CD4-positive, alpha-beta T cell treated with Interleukin-15 for 1 hour (primary cell): Measurements from ENCODE around the gene SIMC1.
A peak's percentile ranks its signal among the peaks of the same experiment; 100 is the strongest.

ENCODE experiments used
- DNase-seq: peaks from one replicate; pipeline ENCODE4 v3.0.0-alpha.2; 2020

Gene SIMC1

DNA sequence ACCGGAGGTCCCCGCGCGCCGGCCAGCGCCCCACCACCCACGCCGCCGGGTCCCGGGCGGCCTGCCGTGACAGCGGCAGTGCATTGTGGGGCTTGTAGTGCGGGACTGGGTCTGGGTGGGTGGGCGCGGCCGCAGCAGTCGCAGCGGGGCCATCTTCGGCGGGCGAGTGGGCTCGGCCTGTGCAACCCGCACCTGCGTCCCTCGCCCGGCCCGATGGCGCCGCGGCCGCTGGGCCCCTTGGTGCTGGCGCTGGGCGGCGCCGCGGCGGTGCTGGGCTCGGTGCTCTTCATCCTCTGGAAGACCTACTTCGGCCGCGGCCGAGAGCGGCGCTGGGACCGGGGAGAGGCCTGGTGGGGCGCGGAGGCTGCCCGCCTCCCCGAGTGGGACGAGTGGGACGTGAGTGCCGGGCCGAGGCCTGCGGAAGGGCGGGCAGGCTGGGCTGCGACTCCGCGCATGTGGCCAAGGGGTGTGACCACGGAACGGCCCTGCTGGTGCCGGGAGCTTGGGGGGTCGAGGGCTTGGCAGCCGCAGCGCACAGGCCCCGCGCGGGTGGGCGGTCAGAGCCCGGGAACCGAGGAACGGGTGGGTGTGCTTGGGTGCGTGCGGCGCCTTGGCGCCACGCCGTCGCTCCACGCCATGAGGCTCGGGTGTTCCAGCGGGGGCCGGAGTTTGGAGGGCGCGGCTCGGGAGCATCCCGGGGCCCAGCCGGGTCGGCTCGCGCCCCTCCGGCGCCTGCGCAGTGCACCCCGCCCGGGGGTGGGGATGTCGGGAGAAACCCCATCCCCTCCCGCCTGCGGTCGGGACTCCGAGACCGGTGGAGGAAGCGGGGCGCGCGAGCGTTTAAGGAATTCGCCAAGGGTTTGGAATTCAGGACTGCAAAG, 127.4 kb downstream of the SIMC1 start, which contains the start of gene ARL10:
Gene ARL10, plus strand, starts transcription at position 137 of the 881 bp plus-strand sequence. Its CDS starts 77 bp downstream, at position 214.
- DNase-seq = peak; percentile 44

DNA sequence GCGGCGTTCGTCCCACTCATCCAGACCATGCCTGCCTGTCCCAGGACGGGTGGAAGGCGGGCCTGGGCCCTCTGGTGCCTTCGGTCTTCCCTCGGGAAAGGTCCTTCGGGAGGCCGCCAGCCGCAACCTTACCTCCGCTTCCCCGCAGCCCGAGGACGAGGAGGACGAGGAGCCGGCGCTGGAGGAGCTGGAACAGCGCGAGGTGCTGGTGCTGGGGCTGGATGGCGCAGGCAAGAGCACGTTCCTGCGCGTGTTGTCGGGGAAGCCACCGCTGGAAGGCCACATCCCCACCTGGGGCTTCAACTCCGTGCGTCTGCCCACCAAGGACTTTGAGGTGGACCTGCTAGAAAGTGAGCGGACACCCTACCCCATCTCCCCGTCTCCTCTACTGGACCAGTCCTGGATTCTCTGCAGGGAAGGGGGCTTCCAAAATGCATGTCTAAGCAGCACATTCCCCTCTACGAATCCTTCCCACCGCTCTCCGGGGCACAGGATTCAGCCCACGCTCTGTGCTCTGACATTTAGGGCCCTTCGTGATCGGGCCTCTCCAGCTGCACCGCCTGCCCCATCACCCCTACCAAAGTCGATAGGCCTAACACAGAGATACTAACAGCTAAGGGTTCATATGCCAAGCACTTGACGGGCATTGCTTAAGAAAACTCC, 128.1 kb downstream of the SIMC1 start:
- no peak for DNase-seq

DNA sequence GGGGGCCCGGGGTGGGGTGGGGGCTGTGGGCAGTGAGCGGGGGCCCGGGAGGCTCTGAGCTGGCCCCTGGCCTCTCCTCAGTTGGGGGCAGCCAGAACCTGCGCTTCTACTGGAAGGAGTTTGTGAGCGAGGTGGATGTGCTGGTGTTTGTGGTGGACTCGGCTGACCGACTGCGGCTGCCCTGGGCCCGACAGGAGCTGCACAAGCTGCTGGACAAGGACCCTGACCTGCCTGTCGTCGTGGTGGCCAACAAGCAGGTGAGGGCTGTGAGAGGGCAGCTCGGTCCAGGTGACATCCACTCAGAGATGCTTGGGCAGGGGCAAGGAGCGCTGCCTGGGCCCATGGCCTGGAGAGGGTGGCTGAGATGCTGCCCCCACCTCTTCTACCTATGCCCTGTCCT, 130.5 kb downstream of the SIMC1 start:
- DNase-seq = no peak

DNA sequence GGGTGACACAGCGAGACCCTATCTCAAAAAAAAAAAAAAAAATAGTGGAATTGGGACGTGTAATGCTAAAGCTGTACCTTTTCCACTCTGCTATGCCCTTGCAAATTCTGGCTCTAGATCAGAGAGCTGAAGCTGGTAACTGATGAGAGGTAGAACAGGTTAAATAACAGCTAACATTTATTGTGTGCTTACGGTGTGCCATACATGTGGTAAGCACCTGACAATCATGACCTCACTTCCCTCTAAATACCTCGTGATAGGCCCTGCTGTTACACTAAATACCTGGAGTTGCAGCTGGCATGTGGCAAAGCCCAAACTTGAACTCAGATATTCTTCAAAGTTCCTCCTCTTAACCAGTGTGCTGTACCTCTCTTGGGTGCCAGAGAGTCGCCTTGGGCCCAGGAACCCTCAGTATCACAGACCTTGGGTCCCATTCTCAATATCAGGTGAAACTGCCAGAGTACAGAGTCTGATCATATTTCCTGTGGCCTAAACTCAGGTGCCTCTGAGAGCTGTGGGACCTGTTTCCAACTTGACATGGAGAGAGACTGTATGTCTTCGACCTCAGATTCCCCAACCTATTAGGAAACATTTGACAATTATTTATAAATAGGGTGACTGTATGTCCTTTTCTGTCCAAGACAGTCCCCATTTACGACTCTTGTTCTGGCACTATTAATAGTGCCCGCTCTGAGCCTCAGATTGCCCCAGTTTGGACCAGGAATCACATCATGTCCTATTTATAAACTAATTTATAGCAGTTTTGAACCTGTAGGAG, 131.9 kb downstream of the SIMC1 start:
- DNase-seq = no peak

DNA sequence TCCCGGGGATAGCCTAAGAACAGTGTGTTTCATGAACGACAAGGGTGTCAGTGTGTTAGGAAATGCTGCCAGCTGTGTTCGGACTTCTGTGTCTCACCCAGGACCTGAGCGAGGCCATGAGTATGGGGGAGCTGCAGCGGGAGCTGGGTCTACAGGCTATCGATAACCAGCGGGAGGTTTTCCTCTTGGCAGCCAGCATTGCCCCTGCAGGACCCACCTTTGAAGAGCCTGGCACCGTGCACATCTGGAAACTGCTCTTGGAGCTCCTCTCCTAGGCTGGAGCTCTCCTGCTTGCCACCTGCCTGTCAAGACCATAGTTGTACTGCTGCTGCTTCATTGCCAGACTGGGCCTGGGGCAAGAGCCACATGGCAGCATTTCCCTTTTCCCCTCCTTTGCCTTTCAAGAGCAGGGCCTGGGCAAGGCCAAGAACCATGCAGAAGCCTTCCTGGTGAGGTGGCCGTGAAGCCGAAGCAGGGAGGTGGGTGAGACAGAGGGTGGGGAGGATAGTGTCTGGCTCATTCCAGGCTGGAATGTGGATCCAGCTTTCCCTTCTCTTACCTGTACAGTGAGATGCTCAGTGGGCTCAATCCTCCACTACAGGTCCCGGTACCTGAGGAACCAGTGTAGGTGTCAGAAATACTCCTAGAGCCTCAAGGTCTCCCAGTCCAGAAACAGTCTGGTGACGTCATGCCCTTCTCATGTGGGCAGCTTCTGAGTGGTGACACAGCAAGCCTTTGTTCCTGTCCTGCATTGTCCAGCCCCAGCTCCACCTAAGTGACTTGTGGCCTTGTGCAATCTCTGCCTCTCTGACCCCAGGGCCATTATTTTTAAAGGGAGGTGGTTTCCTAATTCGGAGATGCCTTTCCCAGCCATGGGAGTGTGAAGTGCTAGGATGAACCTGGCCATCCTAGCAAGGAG, 133.7 kb downstream of the SIMC1 start:
- peak; percentile 38 for DNase-seq

DNA sequence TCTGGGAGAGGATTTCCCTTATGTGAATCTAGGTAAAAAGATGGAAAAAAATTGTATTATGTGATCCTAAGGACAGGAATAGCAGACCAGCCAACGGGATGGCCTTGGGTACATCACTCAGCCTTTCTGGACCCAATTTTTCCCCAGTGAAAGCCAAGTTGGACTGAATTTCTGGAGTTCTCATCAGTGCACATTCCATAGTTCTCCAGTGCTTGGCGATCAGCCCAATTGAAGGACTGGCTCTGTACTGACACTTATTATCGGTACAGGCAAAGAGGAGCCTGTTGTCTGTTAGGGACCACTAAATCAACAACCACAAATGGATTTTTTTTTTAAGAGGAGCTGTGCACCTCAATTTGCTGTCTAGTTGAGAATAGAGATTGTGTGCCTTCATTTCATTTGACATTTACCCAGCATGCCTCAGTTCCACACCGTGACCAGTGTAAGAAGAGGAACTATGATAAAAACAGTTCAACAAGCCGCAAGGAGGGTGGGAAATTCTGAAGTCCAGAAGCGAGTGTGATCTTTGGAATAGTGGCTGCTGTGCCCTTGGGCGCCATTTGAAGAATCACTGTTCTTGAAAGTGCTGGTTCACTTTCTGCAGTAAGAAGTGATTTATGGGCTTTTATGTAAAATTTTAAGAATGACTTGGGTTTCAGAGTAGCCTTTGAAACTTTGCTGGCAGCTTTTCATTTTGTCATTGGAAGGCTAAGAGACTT, 135.0 kb downstream of the SIMC1 start:
- DNase-seq = no peak

DNA sequence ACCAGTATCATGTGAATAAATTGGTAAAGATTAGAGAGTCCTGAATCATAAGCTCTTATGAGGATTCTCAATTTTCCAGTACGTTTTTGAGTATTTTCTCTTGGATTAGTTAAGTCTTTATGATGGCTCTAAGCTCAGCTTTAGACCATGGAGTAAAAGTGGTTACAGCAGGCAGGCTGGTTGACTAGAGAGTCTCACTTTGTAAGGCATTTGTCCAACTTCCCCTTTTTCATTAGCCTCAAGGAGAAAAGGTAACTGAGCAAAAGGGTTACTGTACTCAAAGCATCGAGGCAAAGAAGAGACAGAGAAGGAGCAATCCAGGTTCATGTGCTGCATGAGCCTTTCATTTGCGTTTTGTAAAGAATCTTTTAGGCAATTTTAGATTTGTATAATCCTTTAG, 141.7 kb downstream of the SIMC1 start:
- DNase-seq = no peak

DNA sequence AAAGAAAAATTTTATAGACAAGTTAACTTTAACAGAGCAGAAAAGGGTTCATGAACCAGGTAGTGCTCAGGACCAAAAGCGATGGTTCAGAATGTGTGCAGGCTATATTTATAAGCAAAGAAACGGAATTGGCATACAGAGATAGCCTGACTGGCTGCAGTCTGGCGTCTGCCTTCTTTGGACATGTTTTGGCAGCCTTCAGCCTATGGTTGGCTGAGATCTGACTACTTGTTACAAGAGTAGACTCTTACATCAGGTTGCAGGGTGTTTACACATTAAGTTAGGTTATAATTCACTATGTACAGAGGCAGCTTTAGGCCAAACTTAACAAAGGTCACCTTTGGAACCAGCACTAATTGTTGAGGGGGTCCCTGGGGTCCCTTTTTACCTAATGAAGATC, 143.2 kb downstream of the SIMC1 start:
- DNase-seq = no peak

DNA sequence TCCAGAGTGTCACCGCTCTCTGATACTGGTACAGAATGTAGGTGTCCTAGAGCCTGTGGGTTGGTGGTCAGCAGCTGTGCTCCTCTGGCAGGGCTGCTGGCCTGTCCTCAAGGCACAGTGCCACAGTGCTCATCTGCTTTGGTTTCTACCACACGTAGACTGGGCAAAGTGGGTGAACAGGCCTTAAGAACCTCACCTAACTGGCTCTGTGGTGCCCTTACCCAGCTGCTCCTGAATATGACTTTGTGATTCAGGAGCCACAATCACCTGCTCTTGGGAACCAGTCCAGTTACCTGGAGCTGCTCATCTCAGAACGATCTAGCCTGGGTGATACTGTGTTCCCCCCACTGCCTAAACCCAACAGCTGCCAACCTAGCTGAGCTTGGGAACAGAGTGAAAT, 143.8 kb downstream of the SIMC1 start:
- DNase-seq = no peak

DNA sequence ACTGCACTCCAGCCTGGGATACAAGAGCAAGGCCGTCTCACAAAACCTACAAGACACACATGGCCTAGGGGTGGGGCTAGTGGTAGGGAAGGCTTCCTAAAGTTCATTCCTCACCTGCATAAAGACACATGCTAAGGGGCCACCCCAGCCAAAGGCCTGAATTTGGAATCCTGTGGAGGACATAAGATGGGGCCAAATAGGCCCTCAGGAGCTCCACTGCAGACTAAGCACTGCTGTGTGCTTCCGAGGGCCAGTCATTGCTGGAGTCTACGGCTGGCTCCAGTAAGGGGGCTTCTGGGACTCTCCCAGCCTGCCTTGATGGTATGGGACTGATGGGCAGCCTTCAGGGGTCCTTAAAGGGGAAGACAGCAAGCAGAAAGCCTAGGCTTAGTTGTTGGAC, 144.5 kb downstream of the SIMC1 start:
- no peak for DNase-seq

DNA sequence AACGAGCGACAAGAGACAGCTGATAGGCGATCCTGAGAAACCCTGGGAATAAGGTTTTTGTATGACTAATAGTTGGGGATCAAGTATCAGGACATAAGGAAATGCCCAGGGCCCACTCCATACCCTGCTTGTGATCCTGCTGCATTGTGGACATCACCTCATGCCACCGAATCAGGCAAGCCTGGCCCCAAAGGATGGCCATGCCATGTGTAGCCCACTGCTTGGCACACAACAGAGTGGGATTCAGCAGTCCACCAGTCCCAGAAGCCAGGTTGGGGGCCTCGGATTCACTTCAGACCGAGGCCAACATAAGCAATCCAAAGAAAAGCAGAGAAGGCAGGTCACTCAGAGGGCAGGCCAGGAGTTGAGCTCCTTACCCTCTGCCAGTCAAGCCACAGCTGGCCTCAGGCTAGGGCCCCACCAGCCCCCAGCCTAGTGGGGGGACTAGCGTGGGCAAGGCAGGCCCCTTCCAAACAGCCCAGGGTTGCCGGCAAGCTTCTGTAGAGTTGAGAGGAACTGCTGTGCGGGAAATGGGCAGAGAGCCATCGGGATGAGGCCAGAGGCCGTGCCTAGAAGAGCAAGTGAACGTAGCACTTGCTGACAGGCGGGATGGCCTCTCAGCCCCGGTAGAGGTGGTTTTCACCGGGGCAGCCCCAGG, 145.2 kb downstream of the SIMC1 start:
- no peak for DNase-seq

DNA sequence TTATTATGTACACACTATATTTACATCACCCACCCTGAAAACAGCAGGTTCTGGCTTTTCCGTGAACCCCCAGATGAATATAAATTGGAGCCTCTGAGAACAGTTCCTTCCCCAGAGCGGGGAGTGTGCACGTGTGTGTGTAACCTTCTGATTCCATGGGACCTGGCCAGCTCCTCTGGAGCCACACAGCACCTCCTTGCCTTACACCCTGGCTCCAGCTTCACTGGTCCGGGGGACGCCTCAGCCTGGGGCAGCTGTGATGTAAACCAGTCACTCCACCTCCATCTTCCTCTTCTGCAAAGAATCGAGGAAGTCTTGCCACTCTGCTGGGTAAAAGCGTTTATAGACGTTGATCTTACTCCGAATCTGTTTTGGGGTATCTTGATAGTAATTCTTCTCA, 145.7 kb downstream of the SIMC1 start:
- DNase-seq = no peak

DNA sequence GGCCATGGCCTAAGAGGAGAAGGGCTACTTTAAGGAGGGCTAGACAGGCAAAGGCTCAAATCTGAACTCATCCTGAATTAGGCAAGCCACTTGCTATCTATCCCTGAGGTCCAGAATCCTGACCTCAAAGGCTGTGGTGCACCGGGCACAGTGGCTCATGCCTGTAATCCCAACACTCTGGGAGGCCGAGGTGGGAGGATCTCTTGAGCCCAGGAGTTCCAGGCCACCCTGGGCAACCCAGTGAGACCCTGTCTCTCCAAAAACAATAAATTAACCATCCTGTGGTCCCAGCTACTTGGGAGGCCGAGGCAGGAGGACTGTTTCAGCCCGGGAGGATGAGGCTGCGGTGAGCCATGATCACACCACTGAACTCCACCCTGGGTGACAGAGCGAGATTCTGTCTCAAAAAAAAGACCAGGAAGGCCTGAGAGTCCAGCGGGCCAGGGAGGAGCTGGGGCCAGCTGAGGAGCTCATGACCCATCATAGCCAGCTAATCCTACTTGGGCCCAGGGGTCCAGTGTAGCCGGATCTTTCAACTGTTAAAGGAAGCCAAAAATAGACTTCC, 146.2 kb downstream of the SIMC1 start:
- no peak for DNase-seq

DNA sequence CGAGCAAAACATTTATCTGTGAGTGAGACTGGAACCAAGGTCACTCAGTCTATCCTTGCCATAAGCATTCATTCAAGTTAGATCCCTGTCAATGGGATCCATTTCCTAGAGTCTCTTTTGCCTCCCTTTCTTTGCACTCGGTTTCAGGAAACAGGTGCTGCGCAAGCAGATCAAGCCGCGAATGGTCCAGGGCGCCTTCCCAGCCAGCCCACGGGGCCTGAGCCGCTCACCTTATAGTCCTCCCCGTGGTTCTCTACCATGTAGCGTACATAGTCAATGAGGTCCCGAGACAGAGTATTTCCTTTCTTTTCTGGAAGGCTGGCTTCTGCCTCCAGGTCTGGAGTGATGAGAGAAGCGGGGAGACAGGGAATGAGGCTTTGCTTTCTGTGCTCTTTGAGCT, 146.8 kb downstream of the SIMC1 start:
- no peak for DNase-seq

DNA sequence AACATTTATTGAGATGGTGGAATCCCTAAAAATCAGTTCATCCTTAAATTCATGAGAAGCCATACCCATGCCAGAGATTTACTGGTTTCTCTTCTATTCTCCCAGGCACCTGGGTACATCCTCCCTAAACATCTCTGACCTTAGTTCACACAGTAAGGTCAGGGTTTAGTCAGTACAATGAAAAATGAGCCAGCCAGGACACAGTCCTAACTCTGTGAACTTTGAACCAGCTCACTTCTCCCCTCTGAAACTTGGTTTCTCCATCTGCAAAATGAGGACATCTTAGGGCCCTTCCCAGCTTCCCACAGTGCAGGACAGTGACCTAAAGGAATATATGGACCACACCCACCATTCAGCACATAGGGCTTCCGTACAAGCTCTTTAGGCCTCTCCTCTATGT, 148.3 kb downstream of the SIMC1 start:
- DNase-seq = no peak

DNA sequence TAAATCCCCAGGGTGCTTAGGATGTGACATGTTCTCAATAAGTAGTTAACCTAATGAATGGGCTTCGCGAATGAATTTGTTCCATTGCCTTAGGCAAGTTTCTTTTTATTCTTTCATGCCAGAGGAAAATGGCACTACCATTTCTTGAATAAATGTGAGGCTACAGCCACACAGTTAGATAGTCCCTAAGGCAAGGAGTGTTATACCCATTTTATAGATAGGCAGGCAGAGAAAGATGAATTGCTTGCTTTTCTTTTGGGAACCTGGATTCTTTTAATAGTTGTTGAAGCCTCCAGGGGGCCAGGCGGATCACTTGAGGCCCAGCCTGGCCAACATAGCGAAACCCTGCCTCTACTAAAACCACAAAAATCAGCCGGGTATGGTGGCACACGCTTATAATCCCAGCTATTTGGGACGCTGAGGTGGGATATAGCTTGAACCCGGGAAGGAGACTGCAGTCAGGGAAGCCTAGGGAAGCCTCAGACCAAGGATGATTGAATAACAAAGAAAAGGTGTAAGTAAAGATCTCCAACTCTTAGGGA, 149.2 kb downstream of the SIMC1 start:
- DNase-seq = no peak

DNA sequence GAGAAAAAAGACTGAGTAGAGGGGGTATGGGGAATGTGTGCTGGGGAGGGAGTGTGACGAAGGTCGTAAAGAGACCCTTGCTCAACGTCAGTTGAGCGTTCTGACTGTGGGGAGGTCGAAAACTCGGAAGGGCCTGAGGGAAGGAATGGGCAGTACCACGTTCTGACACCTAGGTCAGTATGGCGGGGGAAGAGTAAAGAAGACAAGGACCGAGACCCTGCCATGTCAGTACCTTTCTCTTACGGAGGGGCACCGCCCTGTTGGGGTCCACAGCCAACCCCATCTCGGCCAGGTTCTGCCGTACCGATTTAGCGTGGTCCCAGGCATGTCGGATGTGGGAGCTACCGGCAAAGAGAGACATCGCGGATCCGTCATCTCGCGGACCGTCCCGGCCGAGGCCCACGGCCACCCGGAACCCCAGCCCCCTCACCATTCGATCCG, 149.8 kb downstream of the SIMC1 start:
- no peak for DNase-seq

DNA sequence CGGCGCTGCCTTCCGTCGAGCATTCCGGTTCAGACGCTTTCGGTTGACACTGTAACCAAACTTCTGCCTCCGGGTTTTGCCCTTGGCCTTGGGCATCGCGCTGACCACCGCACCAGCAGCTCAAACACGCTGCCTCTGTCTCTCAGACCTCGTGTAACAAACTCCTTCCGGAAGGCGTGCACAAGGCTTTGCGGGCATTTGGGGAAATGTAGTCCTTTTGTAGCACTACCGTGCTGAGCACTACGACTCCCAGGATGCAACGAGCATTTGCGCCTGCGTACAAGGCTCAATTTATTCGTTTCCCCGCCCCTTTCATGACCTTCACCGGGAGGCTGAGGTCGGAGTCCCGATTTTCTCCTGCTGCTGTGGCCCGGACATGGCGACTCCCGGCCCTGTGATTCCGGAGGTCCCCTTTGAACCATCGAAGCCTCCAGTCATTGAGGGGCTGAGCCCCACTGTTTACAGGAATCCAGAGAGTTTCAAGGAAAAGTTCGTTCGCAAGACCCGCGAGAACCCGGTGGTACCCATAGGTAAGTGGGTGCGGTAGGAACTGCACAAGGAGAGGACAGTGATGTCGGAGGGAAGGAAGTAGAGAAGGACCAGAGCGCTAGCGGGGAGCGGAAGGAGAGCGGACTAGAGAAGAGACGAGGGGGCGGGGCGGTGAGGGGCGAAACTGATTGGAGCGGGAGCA, 150.4 kb downstream of the SIMC1 start, which contains the start of the genes HIGD2A and NOP16:
Gene HIGD2A, plus strand, starts transcription at position 308 of the 691 bp plus-strand sequence. Its CDS starts 69 bp downstream, at position 377.
Gene NOP16, minus strand, starts transcription at position 155 of the 691 bp plus-strand sequence. Its CDS starts 59 bp downstream, at position 96.
- DNase-seq = peak; percentile 99
